ENCODE results near the gene IFNA5. TPM values are rescaled to one million over a fixed set of nuclear protein-coding genes. Genes with fewer than 3 reads are reported as not detected.

IFNA5 gene
- total and polyA plus RNA-seq, 7 donors = 0.05 TPM; not detected in 6

- DNase-seq (no peak), ATAC-seq (no peak)
- intact Hi-C loops (cut with DNase I) = no loop called here
- H3K4me1 ChIP-seq = no peaks in the 10 kb centered on the region
- H3K27me3 ChIP-seq (ENCODE audit: insufficient read depth in 3 of 3, low read length in 2 of 3) = peaks cover 0 to 3% (median 0%) of the 10 kb centered on the region in 3 donors
- 30 to 55% (median 39%) methylated on average over 4 of the region's 4 CpGs for WGBS, 3 donors
- TF ChIP-seq CTCF (IDR thresholded peaks at IDR 0.05) = no peak
- no peaks in the 10 kb centered on the region for H3K36me3 ChIP-seq (ENCODE audit: insufficient read depth in 1 of 2, low read depth in 1 of 2)
- no peaks in the 10 kb centered on the region for H3K9me3 ChIP-seq
- H3K4me3 ChIP-seq = no peak overlapping the region
- no peak overlapping the region for H3K27ac ChIP-seq
Measured at GRCh38 chr9:21267485-21268346, 37.4 kb downstream of the IFNA5 start.

GRCh38 chr9:21266733-21267484 lies 38.2 kb downstream of the IFNA5 start:
- no peaks in the 10 kb centered on the region for H3K9me3 ChIP-seq
- intact Hi-C loops (cut with DNase I) = no loop called here
- no peaks in the 10 kb centered on the region for H3K4me1 ChIP-seq
- H3K27me3 ChIP-seq (ENCODE audit: insufficient read depth in 3 of 3, low read length in 2 of 3) = peaks cover 0 to 3% (median 0%) of the 10 kb centered on the region in 3 donors
- no peaks in the 10 kb centered on the region for H3K36me3 ChIP-seq (ENCODE audit: insufficient read depth in 1 of 2, low read depth in 1 of 2)
- ATAC-seq (no peak), DNase-seq (no peak)
- no peak overlapping the region for H3K4me3 ChIP-seq
- no peak overlapping the region for H3K27ac ChIP-seq
- 17 to 23% (median 22%) methylated on average over 3 of the region's 3 CpGs for WGBS, 3 donors
- TF ChIP-seq CTCF (IDR thresholded peaks at IDR 0.05) = no peak

GRCh38 chr9:21265421-21266189 lies 39.5 kb downstream of the IFNA5 start:
- intact Hi-C loops (cut with DNase I) = no loop called here
- DNase-seq (no peak), ATAC-seq (no peak)
- no peak overlapping the region for H3K4me3 ChIP-seq
- H3K4me1 ChIP-seq = no peaks in the 10 kb centered on the region
- no peak overlapping the region for H3K27ac ChIP-seq
- TF ChIP-seq CTCF (IDR thresholded peaks at IDR 0.05) = no peak
- H3K9me3 ChIP-seq = no peaks in the 10 kb centered on the region
- WGBS, 3 donors = 33 to 36% (median 36%) methylated on average over 1 of the region's 1 CpG
- no peaks in the 10 kb centered on the region for H3K36me3 ChIP-seq (ENCODE audit: insufficient read depth in 1 of 2, low read depth in 1 of 2)
- H3K27me3 ChIP-seq (ENCODE audit: insufficient read depth in 3 of 3, low read length in 2 of 3) = peaks cover 0 to 3% (median 0%) of the 10 kb centered on the region in 3 donors

- ATAC-seq = no peak
- no peaks in the 10 kb centered on the region for H3K4me1 ChIP-seq
- WGBS, 3 donors = 75 to 79% (median 78%) methylated on average over 5 of the region's 5 CpGs
- no peak for TF ChIP-seq CTCF (IDR thresholded peaks at IDR 0.05)
- intact Hi-C loops (cut with DNase I) = no loop called here
- DNase-seq = no peak
- H3K4me3 ChIP-seq = no peak overlapping the region
- H3K27me3 ChIP-seq (ENCODE audit: insufficient read depth in 3 of 3, low read length in 2 of 3) = no peaks in the 10 kb centered on the region
- no peaks in the 10 kb centered on the region for H3K9me3 ChIP-seq
- no peaks in the 10 kb centered on the region for H3K36me3 ChIP-seq (ENCODE audit: insufficient read depth in 1 of 2, low read depth in 1 of 2)
- H3K27ac ChIP-seq = no peak overlapping the region
Measured at GRCh38 chr9:21255538-21256212, 49.4 kb downstream of the IFNA5 start.

All from psoas muscle (tissue), 8 donors.